GM23338 (cell line): ENCODE results near the gene CMBL. TPM values are rescaled to one million over a fixed set of nuclear protein-coding genes. Genes with fewer than 3 reads are reported as not detected.

Experiments
- ATAC-seq: fragments of 200-7000 bp; cut with Tn5 transposase; 3 replicates; pipeline ENCODE4 v1.9.1; 2020
- DNase-seq: peaks from one replicate; pipeline ENCODE4 v3.0.0-alpha.2; 2015; ENCODE audit warnings: low spot score
- H2AFZ ChIP-seq: fragments of 200-600 bp; sonication (generic); 2 replicates; pipeline ENCODE4 v1.8.0; 2016; ENCODE audit warnings: antibody characterized with exemption, mild to moderate bottlenecking, moderate library complexity
- H3F3A ChIP-seq: fragments of 200-600 bp; sonication (generic); replicated peaks from 2 replicates; pipeline ENCODE4 v1.8.0; 2017; ENCODE audit warnings: antibody characterized with exemption, mixed run types, low read depth
- H3K27ac ChIP-seq: fragments of 200-600 bp; sonication (generic); 2 replicates; pipeline ENCODE4 v1.6.1; 2016; ENCODE audit warnings: low read depth
- H3K27me3 ChIP-seq: fragments of 200-600 bp; sonication (generic); 2 replicates; pipeline ENCODE4 v1.8.0; 2016; ENCODE audit warnings: mild to moderate bottlenecking, mixed run types, moderate library complexity; ENCODE audit not compliant: insufficient read depth
- H3K36me3 ChIP-seq: fragments of 200-600 bp; sonication (generic); 2 replicates; pipeline ENCODE4 v1.8.0; 2016; ENCODE audit warnings: mild to moderate bottlenecking; ENCODE audit not compliant: insufficient read depth
- H3K4me1 ChIP-seq: fragments of 200-600 bp; sonication (generic); 2 replicates; pipeline ENCODE4 v1.8.0; 2016; ENCODE audit warnings: mild to moderate bottlenecking, moderate library complexity; ENCODE audit not compliant: insufficient read depth
- H3K4me2 ChIP-seq: fragments of 200-600 bp; sonication (generic); 2 replicates; pipeline ENCODE4 v1.7.1; 2017; ENCODE audit warnings: mixed run types
- H3K4me3 ChIP-seq: fragments of 200-600 bp; sonication (generic); 2 replicates; pipeline ENCODE4 v1.6.1; 2016; ENCODE audit warnings: mixed run types
- H3K79me2 ChIP-seq: fragments of 200-600 bp; sonication (generic); replicated peaks from 2 replicates; pipeline ENCODE4 v1.8.0; 2017; ENCODE audit warnings: mild to moderate bottlenecking; ENCODE audit not compliant: insufficient read depth
- H3K9me2 ChIP-seq: fragments of 200-600 bp; sonication (generic); 2 replicates; pipeline ENCODE4 v1.8.0; 2017; ENCODE audit not compliant: insufficient read depth
- H4K20me1 ChIP-seq: fragments of 200-600 bp; sonication (generic); replicated peaks from 2 replicates; pipeline ENCODE4 v1.8.0; 2017; ENCODE audit warnings: mild to moderate bottlenecking; ENCODE audit not compliant: insufficient read depth
- H3K27ac Mint-ChIP-seq: 2 replicates; pipeline ENCODE4 v1.8.0; 2020; ENCODE audit warnings: inconsistent platforms, mild to moderate bottlenecking, moderate library complexity, mixed read lengths
- H3K27me3 Mint-ChIP-seq: 3 replicates; pipeline ENCODE4 v1.8.0; 2022; ENCODE audit warnings: low read depth, mild to moderate bottlenecking, moderate library complexity, mixed read lengths, inconsistent platforms; ENCODE audit not compliant: insufficient read depth, poor library complexity
- H3K36me3 Mint-ChIP-seq: 3 replicates; pipeline ENCODE4 v1.8.0; 2021; ENCODE audit warnings: low read depth, mild to moderate bottlenecking, inconsistent platforms, moderate library complexity, mixed read lengths
- H3K4me1 Mint-ChIP-seq: 3 replicates; pipeline ENCODE4 v1.8.0; 2020; ENCODE audit warnings: mild to moderate bottlenecking, inconsistent platforms, mixed read lengths
- H3K4me3 Mint-ChIP-seq: 3 replicates; pipeline ENCODE4 v1.8.0; 2021; ENCODE audit warnings: moderate library complexity, mild to moderate bottlenecking, inconsistent platforms, mixed read lengths
- H3K9me3 Mint-ChIP-seq: 3 replicates; pipeline ENCODE4 v1.8.0; 2020; ENCODE audit warnings: moderate library complexity, mild to moderate bottlenecking, inconsistent platforms, mixed read lengths
- CREB1 ChIP-seq: fragments of 250-450 bp; sonication (Bioruptor Pico); IDR thresholded peaks from 2 replicates; pipeline ENCODE4 v1.5.0; 2020; ENCODE audit warnings: low read depth, mild to moderate bottlenecking, moderate library complexity
- CTCF ChIP-seq, 2 experiments: fragments of 200-600 bp in 1 of 2; sonication (generic) in 1 of 2; conservative IDR thresholded peaks; 2 replicates each; pipeline versions ENCODE4 v1.5.1 to v1.6.1; 2016 to 2017; ENCODE audit warnings: antibody characterized with exemption in 2 of 2, low read depth in 2 of 2, mild to moderate bottlenecking in 2 of 2, moderate library complexity in 1 of 2
- EZH2 ChIP-seq: fragments of 200-600 bp; sonication (generic); IDR thresholded peaks from one replicate; pipeline ENCODE4 v1.8.0; 2017; ENCODE audit warnings: antibody characterized with exemption, mild to moderate bottlenecking, low read depth; ENCODE audit not compliant: unreplicated experiment
- EZH2phosphoT487 ChIP-seq: fragments of 200-600 bp; sonication (generic); IDR thresholded peaks from one replicate; pipeline ENCODE4 v1.8.1; 2018; ENCODE audit warnings: antibody characterized with exemption; ENCODE audit not compliant: unreplicated experiment
- JUNB ChIP-seq: IDR thresholded peaks from one replicate; pipeline ENCODE4 v1.6.1; 2016; ENCODE audit warnings: antibody characterized with exemption; ENCODE audit not compliant: unreplicated experiment
- POLR2AphosphoS5 ChIP-seq: IDR thresholded peaks from 2 replicates; pipeline ENCODE4 v1.6.1; 2016; ENCODE audit warnings: antibody characterized with exemption, low read depth
- STAT1 ChIP-seq: IDR thresholded peaks from one replicate; pipeline ENCODE4 v1.6.1; 2016; ENCODE audit warnings: antibody characterized with exemption; ENCODE audit not compliant: unreplicated experiment
- ZNF114 ChIP-seq: fragments of 250-450 bp; sonication (Bioruptor Pico); IDR thresholded peaks from 2 replicates; pipeline ENCODE4 v1.5.0; 2020; ENCODE audit warnings: mild to moderate bottlenecking, moderate library complexity
- ZNF331 ChIP-seq: fragments of 250-450 bp; sonication (Bioruptor Pico); IDR thresholded peaks from 2 replicates; pipeline ENCODE4 v1.5.0; 2020; ENCODE audit warnings: low read depth, mild to moderate bottlenecking, moderate library complexity
- polyA plus RNA-seq: library from polyadenylated mRNA; unstranded; fragments of >200 nt; fragmentation: Nextera tagmentation; extraction: Ambion mirVana; gene quantifications from 2 replicates; pipeline ENCODE4 v1.2.1, GENCODE V29; 2016
- total RNA-seq: library from RNA; depleted of rRNA; stranded (reverse); fragments of >200 nt; shearing (Covaris generic); gene quantifications from 2 replicates; pipeline ENCODE4 v1.2.3, GENCODE V29; 2014

Gene CMBL
- total and polyA plus RNA-seq, 2 experiments from 2014 or later: 13.2 to 24.1 TPM

GRCh38 chr5:10328323-10328722 is 20.6 kb upstream of the CMBL start:
- H3K4me1 ChIP-seq: no peaks in the 10 kb centered on the region; the same call in 1 of the 2 replicates
- no peaks in the 10 kb centered on the region; the same call in 2 of the 3 replicates for H3K9me3 Mint-ChIP-seq
- H3K27me3 ChIP-seq: peaks cover 32% of the 10 kb centered on the region
- no peaks in the 10 kb centered on the region for H3K36me3 ChIP-seq
- no peak for DNase-seq
- H3K27ac Mint-ChIP-seq: no peak overlapping the region
- H3K4me1 Mint-ChIP-seq: no peaks in the 10 kb centered on the region; the same call in 2 of the 3 replicates
- no peak overlapping the region for H3K4me2 ChIP-seq
- ATAC-seq: no peak
- peaks cover 33% of the 10 kb centered on the region for H3K27me3 Mint-ChIP-seq
- no peaks in the 10 kb centered on the region for H3F3A ChIP-seq
- no peak overlapping the region for H3K4me3 Mint-ChIP-seq
- no peaks in the 10 kb centered on the region for H3K79me2 ChIP-seq
- TF ChIP-seq ZNF331 (CRISPR knock-in tag): no peak
- TF ChIP-seq CREB1 (CRISPR knock-in tag): no peak
- TF ChIP-seq CTCF (conservative IDR thresholded peaks at IDR 0.05; ENCODE audit: low read depth in 2 of 2): no peak
- no peak for TF ChIP-seq EZH2
- TF ChIP-seq STAT1: no peak
- no peak for TF ChIP-seq JUNB
- TF ChIP-seq POLR2AphosphoS5: no peak
- H2AFZ ChIP-seq: no peak overlapping the region
- H4K20me1 ChIP-seq: no peaks in the 10 kb centered on the region
- no peak overlapping the region for H3K4me3 ChIP-seq
- H3K27ac ChIP-seq: no peak overlapping the region
- H3K36me3 Mint-ChIP-seq: no peaks in the 10 kb centered on the region
- no peaks in the 10 kb centered on the region for H3K9me2 ChIP-seq

- no peak overlapping the region for H3K27ac Mint-ChIP-seq
These were observed 17.0 kb upstream of the CMBL start for GRCh38 chr5:10324518-10325370.

More at GRCh38 chr5:10324518-10325370, 17.0 kb upstream of the CMBL start:
- Histone ChIP-seq H2AFZ (no peak overlapping the region), H3K9me2 (no peaks in the 10 kb centered on the region; the same call in 1 of the 2 replicates), H3K79me2 (no peaks in the 10 kb centered on the region), H3F3A (no peaks in the 10 kb centered on the region), H3K27me3 (no peaks in the 10 kb centered on the region), H3K4me3 (no peak overlapping the region), H3K4me1 (no peaks in the 10 kb centered on the region), H4K20me1 (no peaks in the 10 kb centered on the region), H3K27ac (no peak overlapping the region), H3K4me2 (no peak overlapping the region), H3K36me3 (no peaks in the 10 kb centered on the region)
- ATAC-seq: no peak
- TF ChIP-seq ZNF331 (CRISPR knock-in tag): no peak
- TF ChIP-seq STAT1: no peak
- no peak for TF ChIP-seq JUNB
- no peak for TF ChIP-seq CTCF (conservative IDR thresholded peaks at IDR 0.05; ENCODE audit: low read depth in 2 of 2)
- no peak for TF ChIP-seq EZH2phosphoT487
- no peak for TF ChIP-seq ZNF114 (CRISPR knock-in tag)
- no peaks in the 10 kb centered on the region for H3K36me3 Mint-ChIP-seq
- no peaks in the 10 kb centered on the region for H3K9me3 Mint-ChIP-seq
- no peak overlapping the region for H3K4me3 Mint-ChIP-seq
- peaks cover 7% of the 10 kb centered on the region for H3K27me3 Mint-ChIP-seq
- no peak for DNase-seq
- no peaks in the 10 kb centered on the region for H3K4me1 Mint-ChIP-seq
